ENCODE measurements around the gene RERE. TPM values are rescaled to one million over a fixed set of nuclear protein-coding genes. Genes with fewer than 3 reads are reported as not detected.

Gene RERE
- total and polyA plus RNA-seq, 12 donors = 46.5 to 163 (median 139) TPM

DNA sequence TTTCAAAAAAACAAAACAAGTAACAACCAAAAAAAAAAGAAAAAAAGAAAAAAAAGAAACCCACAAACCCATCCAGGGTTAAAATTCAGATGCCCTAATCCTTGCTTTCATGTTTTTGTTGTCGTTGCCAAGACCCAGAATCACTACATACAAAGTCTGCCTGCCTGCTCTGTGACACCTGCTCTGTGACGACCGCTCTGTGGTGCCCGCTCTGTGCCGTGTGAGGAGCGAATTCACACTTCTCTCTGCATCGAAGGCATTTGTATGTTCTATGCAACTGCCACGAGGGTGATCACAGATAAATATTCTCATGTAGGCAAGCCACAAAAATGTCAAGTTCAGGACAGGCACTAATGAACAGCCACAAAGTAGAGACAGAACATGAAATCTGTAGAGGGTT is 321.0 kb downstream of the RERE start:
- 81 to 83% methylated on average over 8 of the region's 8 CpGs for WGBS, 2 donors
- TF ChIP-seq, protein P1, sequence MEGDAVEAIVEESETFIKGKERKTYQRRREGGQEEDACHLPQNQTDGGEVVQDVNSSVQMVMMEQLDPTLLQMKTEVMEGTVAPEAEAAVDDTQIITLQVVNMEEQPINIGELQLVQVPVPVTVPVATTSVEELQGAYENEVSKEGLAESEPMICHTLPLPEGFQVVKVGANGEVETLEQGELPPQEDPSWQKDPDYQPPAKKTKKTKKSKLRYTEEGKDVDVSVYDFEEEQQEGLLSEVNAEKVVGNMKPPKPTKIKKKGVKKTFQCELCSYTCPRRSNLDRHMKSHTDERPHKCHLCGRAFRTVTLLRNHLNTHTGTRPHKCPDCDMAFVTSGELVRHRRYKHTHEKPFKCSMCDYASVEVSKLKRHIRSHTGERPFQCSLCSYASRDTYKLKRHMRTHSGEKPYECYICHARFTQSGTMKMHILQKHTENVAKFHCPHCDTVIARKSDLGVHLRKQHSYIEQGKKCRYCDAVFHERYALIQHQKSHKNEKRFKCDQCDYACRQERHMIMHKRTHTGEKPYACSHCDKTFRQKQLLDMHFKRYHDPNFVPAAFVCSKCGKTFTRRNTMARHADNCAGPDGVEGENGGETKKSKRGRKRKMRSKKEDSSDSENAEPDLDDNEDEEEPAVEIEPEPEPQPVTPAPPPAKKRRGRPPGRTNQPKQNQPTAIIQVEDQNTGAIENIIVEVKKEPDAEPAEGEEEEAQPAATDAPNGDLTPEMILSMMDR (IDR thresholded peaks at IDR 0.05) = no peak
- Histone ChIP-seq H3K27me3 (no peaks in the 10 kb centered on the region), H3K4me3 (no peak overlapping the region), H3K36me3 (peaks cover 0 to 59% (median 16%) of the 10 kb centered on the region in 9 donors), H3K4me1 (peaks cover 0 to 25% (median 7%) of the 10 kb centered on the region in 9 donors), H3K27ac (peak overlapping the region in 2 of 10 donors; percentile 5 to 31), H3K9me3 (no peaks in the 10 kb centered on the region)
- ATAC-seq (peak in 1 of 8 donors; percentile 55), DNase-seq (no peak)
- intact Hi-C loops (cut with DNase I) = no loop called here

DNA sequence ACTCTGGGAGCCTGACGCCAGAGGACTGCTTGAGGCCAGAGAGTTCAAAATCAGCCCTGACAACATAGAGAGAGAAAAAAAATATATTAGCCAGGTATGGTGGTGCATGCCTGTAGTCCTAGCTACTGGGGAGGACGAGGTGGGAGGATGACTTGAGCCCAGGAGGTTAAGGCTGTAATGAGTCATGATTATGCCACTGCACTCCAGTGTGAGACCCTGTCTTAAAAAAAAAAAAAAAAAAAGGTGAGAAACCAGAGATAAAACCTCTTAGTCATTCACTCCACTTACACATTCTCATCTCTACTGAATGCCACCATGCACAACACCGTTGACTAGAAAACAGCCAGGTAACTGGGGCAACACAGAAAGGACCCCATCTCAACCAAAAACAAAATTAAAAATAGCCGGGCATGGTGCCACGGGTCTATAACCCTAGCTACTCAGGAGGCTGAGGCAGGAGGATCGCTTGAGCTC is 321.5 kb downstream of the RERE start:
- no peaks in the 10 kb centered on the region for H3K9me3 ChIP-seq
- H3K4me3 ChIP-seq = no peak overlapping the region
- H3K4me1 ChIP-seq = peaks cover 0 to 25% (median 7%) of the 10 kb centered on the region in 9 donors
- intact Hi-C loops (cut with DNase I) = no loop called here
- WGBS, 2 donors = 82 to 86% methylated on average over 6 of the region's 6 CpGs
- DNase-seq (no peak), ATAC-seq (no peak)
- no peak overlapping the region for H3K27ac ChIP-seq
- H3K36me3 ChIP-seq = peaks cover 0 to 59% (median 16%) of the 10 kb centered on the region in 9 donors
- no peaks in the 10 kb centered on the region for H3K27me3 ChIP-seq
- TF ChIP-seq, protein P1 (IDR thresholded peaks at IDR 0.05) = no peak

DNA sequence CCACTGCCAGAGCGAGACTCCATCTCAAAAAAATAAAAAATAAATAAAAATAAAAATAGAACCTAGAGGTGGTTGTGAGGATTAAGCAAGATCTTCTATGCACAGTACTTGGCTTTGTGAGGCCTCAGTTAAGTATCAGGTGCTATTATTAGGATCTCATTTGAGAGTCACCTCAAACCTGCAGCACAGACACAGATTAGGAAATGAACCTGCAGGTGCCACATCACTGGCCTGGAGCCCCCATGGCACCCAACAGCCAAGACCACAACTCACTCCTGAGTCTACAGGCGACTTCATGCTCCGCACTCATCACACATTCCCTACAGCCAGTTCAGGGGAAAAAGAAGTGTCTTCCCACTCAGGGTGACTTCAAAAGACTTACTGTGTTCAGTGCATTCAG is 322.8 kb downstream of the RERE start:
- no peak overlapping the region for H3K4me3 ChIP-seq
- intact Hi-C loops (cut with DNase I) = no loop called here
- H3K4me1 ChIP-seq = peaks cover 0 to 25% (median 7%) of the 10 kb centered on the region in 9 donors
- WGBS, 2 donors = 93 to 94% methylated on average over 3 of the region's 3 CpGs
- peak overlapping the region in 1 of 10 donors; percentile 1 for H3K27ac ChIP-seq
- no peaks in the 10 kb centered on the region for H3K9me3 ChIP-seq
- peaks cover 0 to 58% (median 16%) of the 10 kb centered on the region in 9 donors for H3K36me3 ChIP-seq
- no peaks in the 10 kb centered on the region for H3K27me3 ChIP-seq
- peak in 1 of 8 donors; percentile 19 for ATAC-seq
- DNase-seq = no peak
- TF ChIP-seq, protein P1 (IDR thresholded peaks at IDR 0.05) = no peak

DNA sequence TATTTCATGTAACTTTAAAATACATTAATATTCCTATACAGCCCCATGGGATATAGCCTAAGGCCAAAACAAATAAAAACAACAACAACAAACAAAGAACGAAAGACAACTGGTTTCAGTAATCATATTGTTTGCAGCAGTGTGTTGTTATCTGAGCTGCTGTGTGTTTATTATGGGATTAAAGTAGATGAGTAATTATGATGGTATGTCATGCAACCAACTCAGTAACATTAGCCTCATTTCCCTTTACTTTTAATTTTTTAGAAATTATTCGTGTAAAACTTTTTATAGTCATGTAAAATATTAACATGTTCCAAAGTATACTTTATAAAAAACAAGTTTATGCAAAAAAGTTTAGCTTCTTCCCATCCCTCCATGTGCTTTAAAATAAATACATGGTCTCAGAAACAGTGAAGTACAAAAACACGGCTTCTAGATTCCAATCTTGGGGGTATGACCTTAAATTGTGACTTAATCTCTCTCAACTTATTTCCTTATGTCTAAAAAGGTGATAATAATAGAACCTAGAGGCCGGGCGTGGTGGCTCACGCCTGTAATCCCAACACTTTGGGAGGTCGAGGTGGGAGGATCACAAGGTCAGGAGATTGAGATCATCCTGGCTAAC is 323.4 kb downstream of the RERE start:
- WGBS, 2 donors = 87 to 89% methylated on average over 7 of the region's 7 CpGs
- Histone ChIP-seq H3K27me3 (no peaks in the 10 kb centered on the region), H3K9me3 (no peaks in the 10 kb centered on the region), H3K4me3 (no peak overlapping the region), H3K27ac (peak overlapping the region in 1 of 10 donors; percentile 1), H3K36me3 (peaks cover 0 to 59% (median 16%) of the 10 kb centered on the region in 9 donors), H3K4me1 (peaks cover 0 to 25% (median 7%) of the 10 kb centered on the region in 9 donors)
- intact Hi-C loops (cut with DNase I) = no loop called here
- DNase-seq (no peak), ATAC-seq (no peak)
- TF ChIP-seq, protein P1 (IDR thresholded peaks at IDR 0.05) = no peak
